ENCODE measurements around the gene BCDIN3D. TPM values are rescaled to one million over a fixed set of nuclear protein-coding genes. Genes with fewer than 3 reads are reported as not detected.

Gene BCDIN3D
- total RNA-seq, 1 experiment from 2014 or later: 6.2 TPM

- no peak for TF ChIP-seq CTCF (IDR thresholded peaks at IDR 0.05; ENCODE audit: unreplicated experiment)
- Mint-ChIP-seq H3K4me3 (ENCODE audit: unreplicated experiment) (no peak overlapping the region), H3K27ac (ENCODE audit: low read depth, unreplicated experiment) (no peak overlapping the region), H3K27me3 (ENCODE audit: insufficient read depth, unreplicated experiment) (peaks cover 12% of the 10 kb centered on the region), H3K36me3 (ENCODE audit: insufficient read depth, unreplicated experiment) (no peaks in the 10 kb centered on the region), H3K9me3 (ENCODE audit: unreplicated experiment) (peaks cover 33% of the 10 kb centered on the region), H3K4me1 (ENCODE audit: insufficient read depth, unreplicated experiment) (no peaks in the 10 kb centered on the region)
- CTCF ChIA-PET: no interaction called here
- no peak for DNase-seq (ENCODE audit: unreplicated experiment)
- no TSS peak for BruUV-seq (replicated peaks)
- POLR2A ChIA-PET: no interaction called here
- intact Hi-C loops (cut with micrococcal nuclease): no loop called here
Observed at GRCh38 chr12:49876070-49876469, 33.2 kb upstream of the BCDIN3D start.

- TF ChIP-seq CTCF (IDR thresholded peaks at IDR 0.05; ENCODE audit: unreplicated experiment): no peak
- DNase-seq (ENCODE audit: unreplicated experiment): no peak
- Mint-ChIP-seq H3K27ac (ENCODE audit: low read depth, unreplicated experiment) (no peak overlapping the region), H3K36me3 (ENCODE audit: insufficient read depth, unreplicated experiment) (no peaks in the 10 kb centered on the region), H3K4me1 (ENCODE audit: insufficient read depth, unreplicated experiment) (no peaks in the 10 kb centered on the region), H3K4me3 (ENCODE audit: unreplicated experiment) (no peak overlapping the region), H3K9me3 (ENCODE audit: unreplicated experiment) (peaks cover 26% of the 10 kb centered on the region), H3K27me3 (ENCODE audit: insufficient read depth, unreplicated experiment) (peaks cover 12% of the 10 kb centered on the region)
- POLR2A ChIA-PET: no interaction called here
- CTCF ChIA-PET: interaction anchor here (1.5 kb wide), 1 partner anchor 195 kb away, joined by 3 read pairs; no protein-coding TSS in a partner anchor
- no TSS peak for BruUV-seq (replicated peaks)
- intact Hi-C loops (cut with micrococcal nuclease): no loop called here
Observed at GRCh38 chr12:49875115-49875720, 32.3 kb upstream of the BCDIN3D start.

GRCh38 chr12:49874142-49874897, 31.4 kb upstream of the BCDIN3D start:
- no peaks in the 10 kb centered on the region for H3K4me1 Mint-ChIP-seq (ENCODE audit: insufficient read depth, unreplicated experiment)
- H3K27me3 Mint-ChIP-seq (ENCODE audit: insufficient read depth, unreplicated experiment): peaks cover 12% of the 10 kb centered on the region
- H3K36me3 Mint-ChIP-seq (ENCODE audit: insufficient read depth, unreplicated experiment): no peaks in the 10 kb centered on the region
- H3K9me3 Mint-ChIP-seq (ENCODE audit: unreplicated experiment): peaks cover 17% of the 10 kb centered on the region
- no TSS peak for BruUV-seq (replicated peaks)
- intact Hi-C loops (cut with micrococcal nuclease): no loop called here
- no peak overlapping the region for H3K4me3 Mint-ChIP-seq (ENCODE audit: unreplicated experiment)
- DNase-seq (ENCODE audit: unreplicated experiment): no peak
- no peak for TF ChIP-seq CTCF (IDR thresholded peaks at IDR 0.05; ENCODE audit: unreplicated experiment)
- ChIA-PET POLR2A (interaction anchor here (0.7 kb wide), 1 partner anchor 86 kb away, joined by 4 read pairs; no protein-coding TSS in a partner anchor), CTCF (interaction anchor here (0.6 to 1.5 kb wide), 2 partner anchors 72 to 196 kb away, joined by 3 read pairs; no protein-coding TSS in a partner anchor)
- H3K27ac Mint-ChIP-seq (ENCODE audit: low read depth, unreplicated experiment): no peak overlapping the region

GRCh38 chr12:49873361-49873934, 30.5 kb upstream of the BCDIN3D start:
- Mint-ChIP-seq H3K36me3 (ENCODE audit: insufficient read depth, unreplicated experiment) (no peaks in the 10 kb centered on the region), H3K27ac (ENCODE audit: low read depth, unreplicated experiment) (no peak overlapping the region), H3K4me1 (ENCODE audit: insufficient read depth, unreplicated experiment) (no peaks in the 10 kb centered on the region), H3K4me3 (ENCODE audit: unreplicated experiment) (no peak overlapping the region), H3K9me3 (ENCODE audit: unreplicated experiment) (peaks cover 10% of the 10 kb centered on the region), H3K27me3 (ENCODE audit: insufficient read depth, unreplicated experiment) (peaks cover 12% of the 10 kb centered on the region)
- no TSS peak for BruUV-seq (replicated peaks)
- intact Hi-C loops (cut with micrococcal nuclease): no loop called here
- no peak for DNase-seq (ENCODE audit: unreplicated experiment)
- CTCF ChIA-PET: interaction anchor here (1.5 kb wide), 1 partner anchor 197 kb away, joined by 3 read pairs; no protein-coding TSS in a partner anchor
- POLR2A ChIA-PET: interaction anchor here (0.7 to 0.9 kb wide), 2 partner anchors 55 to 87 kb away, joined by 3 to 4 read pairs; no protein-coding TSS in a partner anchor
- TF ChIP-seq CTCF (IDR thresholded peaks at IDR 0.05; ENCODE audit: unreplicated experiment): no peak
